PC-3 (cell line): Measurements from ENCODE around the gene ZNF425. TPM values are rescaled to one million over a fixed set of nuclear protein-coding genes. Genes with fewer than 3 reads are reported as not detected.
"Not testable (repeated sequence)": the region's sequence is repeated elsewhere in the genome, so short reads cannot be mapped to it uniquely, and the experiment has no call there.

Experiments used
- ATAC-seq: fragments of 200-7000 bp; cut with Tn5 transposase; 2 replicates; pipeline ENCODE4 v1.9.1; 2020; ENCODE audit warnings: mild to moderate bottlenecking, moderate library complexity
- BruUV-seq: library from RNA; stranded (reverse); fragments of 400-500 nt; replicated peaks from 2 replicates; lab custom pipeline; 2021; lab: Mats Ljungman, UMichigan
- CTCF ChIA-PET: fragments of 300-600 bp; sonication (Branson Sonifier 250); formaldehyde crosslinking; loops from one replicate; lab custom pipeline; 2022; ENCODE audit warnings: antibody characterized with exemption; lab: Charles Lee
- POLR2A ChIA-PET: fragments of 300-600 bp; sonication (Branson Sonifier 250); formaldehyde crosslinking; loops from one replicate; lab custom pipeline; 2022; ENCODE audit warnings: antibody characterized with exemption; ENCODE audit not compliant: unreplicated experiment; lab: Charles Lee
- DNase-seq: peaks from one replicate; pipeline ENCODE4 v3.0.0-alpha.2; 2015
- H2AFZ ChIP-seq: fragments of 300-600 bp; sonication (generic); 2 replicates; pipeline ENCODE4 v1.6.0; 2016; ENCODE audit warnings: antibody characterized with exemption, low read length
- H3F3A ChIP-seq: fragments of 300-600 bp; sonication (generic); one replicate; pipeline ENCODE4 v1.6.0; 2017; ENCODE audit warnings: antibody characterized with exemption, low read length, control low read depth, mild to moderate bottlenecking; ENCODE audit not compliant: unreplicated experiment
- H3K27ac ChIP-seq: fragments of 300-600 bp; sonication (generic); 2 replicates; pipeline ENCODE4 v1.5.1; 2016; ENCODE audit warnings: mild to moderate bottlenecking, low read length
- H3K27me3 ChIP-seq: fragments of 300-600 bp; sonication (generic); 2 replicates; pipeline ENCODE4 v1.6.1; 2016; ENCODE audit warnings: low read length, mixed read lengths
- H3K36me3 ChIP-seq: fragments of 300-600 bp; sonication (generic); 2 replicates; pipeline ENCODE4 v1.6.1; 2016; ENCODE audit warnings: low read depth, mixed run types, low read length, mixed read lengths
- H3K4me1 ChIP-seq: fragments of 300-600 bp; sonication (generic); 2 replicates; pipeline ENCODE4 v1.5.1; 2016; ENCODE audit warnings: low read length; ENCODE audit not compliant: insufficient read depth
- H3K4me2 ChIP-seq: fragments of 300-600 bp; sonication (generic); 2 replicates; pipeline ENCODE4 v1.6.0; 2016; ENCODE audit warnings: low read length
- H3K4me3 ChIP-seq: fragments of 300-600 bp; sonication (generic); 2 replicates; pipeline ENCODE4 v1.5.1; 2016; ENCODE audit warnings: mild to moderate bottlenecking, low read length, mixed read lengths
- H3K79me2 ChIP-seq: fragments of 300-600 bp; sonication (generic); 2 replicates; pipeline ENCODE4 v1.6.1; 2017; ENCODE audit warnings: low read length, mixed read lengths
- H3K9ac ChIP-seq: fragments of 300-600 bp; sonication (generic); 2 replicates; pipeline ENCODE4 v1.6.0; 2016; ENCODE audit warnings: mild to moderate bottlenecking, low read length
- H3K9me2 ChIP-seq: fragments of 300-600 bp; sonication (generic); replicated peaks from 2 replicates; pipeline ENCODE4 v1.6.1; 2016; ENCODE audit warnings: mixed run types, low read length, mixed read lengths
- H3K9me3 ChIP-seq: fragments of 300-600 bp; sonication (generic); 2 replicates; pipeline ENCODE4 v1.6.1; 2016; ENCODE audit warnings: low read length, mixed read lengths
- H4K20me1 ChIP-seq: fragments of 300-600 bp; sonication (generic); 2 replicates; pipeline ENCODE4 v1.6.1; 2016; ENCODE audit warnings: low read length, mixed read lengths
- EZH2 ChIP-seq: fragments of 300-600 bp; sonication (generic); IDR thresholded peaks from one replicate; pipeline ENCODE4 v1.6.1; 2017; ENCODE audit warnings: antibody characterized with exemption, mild to moderate bottlenecking, low read length; ENCODE audit not compliant: unreplicated experiment
- EZH2phosphoT487 ChIP-seq: fragments of 300-600 bp; sonication (generic); IDR thresholded peaks from 2 replicates; pipeline ENCODE4 v1.6.1; 2018; ENCODE audit warnings: mild to moderate bottlenecking, antibody characterized with exemption, low read length, borderline replicate concordance
- intact Hi-C: fragments of 100-400 bp; cut with micrococcal nuclease; formaldehyde crosslinking; loops from 2 replicates; pipeline ENCODE4 v1.9.0; 2023
- total RNA-seq: library from RNA; depleted of rRNA; stranded (reverse); fragments of >200 nt; gene quantifications from 2 replicates; pipeline ENCODE4 v1.2.3, GENCODE V29; 2014
- TF ChIP-seq, protein P1 (sequence below): fragments of 300-600 bp; sonication (generic); conservative IDR thresholded peaks from 2 replicates; pipeline ENCODE4 v1.5.1; 2017; ENCODE audit warnings: antibody characterized with exemption, low read depth, mild to moderate bottlenecking, low read length

ZNF425 gene
- total RNA-seq, 1 experiment from 2014 or later: 1.6 TPM

DNA sequence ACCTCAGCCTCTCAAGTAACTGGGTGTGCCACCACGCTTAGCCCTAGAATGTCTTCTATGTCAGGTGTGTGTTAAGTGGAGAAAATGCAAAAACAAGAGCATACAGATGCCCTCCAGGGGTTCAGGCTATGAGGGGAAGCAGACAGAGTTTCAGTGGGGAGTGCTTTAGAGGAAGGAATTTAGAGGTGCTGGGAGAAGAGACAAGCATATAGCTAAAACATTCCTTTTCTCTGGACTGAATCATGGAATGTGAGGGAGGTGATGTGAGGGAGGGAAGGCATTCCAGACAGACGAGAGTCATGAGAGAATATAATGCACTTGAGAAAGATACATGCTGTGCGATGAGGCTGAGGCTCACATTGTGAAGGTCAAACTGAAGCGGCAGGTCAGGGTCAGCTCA lies 29.0 kb downstream of the ZNF425 start:
- Histone ChIP-seq H2AFZ (no peak overlapping the region), H3K4me2 (no peak overlapping the region), H3K9me2 (no peaks in the 10 kb centered on the region), H3K9ac (no peak overlapping the region), H3K27me3 (no peaks in the 10 kb centered on the region), H3K36me3 (no peaks in the 10 kb centered on the region), H4K20me1 (no peaks in the 10 kb centered on the region), H3K27ac (no peak overlapping the region), H3K79me2 (no peaks in the 10 kb centered on the region), H3K9me3 (no peaks in the 10 kb centered on the region), H3K4me3 (no peak overlapping the region), H3F3A (no peaks in the 10 kb centered on the region), H3K4me1 (no peaks in the 10 kb centered on the region)
- intact Hi-C loops: no loop called here
- TF ChIP-seq, protein P1, sequence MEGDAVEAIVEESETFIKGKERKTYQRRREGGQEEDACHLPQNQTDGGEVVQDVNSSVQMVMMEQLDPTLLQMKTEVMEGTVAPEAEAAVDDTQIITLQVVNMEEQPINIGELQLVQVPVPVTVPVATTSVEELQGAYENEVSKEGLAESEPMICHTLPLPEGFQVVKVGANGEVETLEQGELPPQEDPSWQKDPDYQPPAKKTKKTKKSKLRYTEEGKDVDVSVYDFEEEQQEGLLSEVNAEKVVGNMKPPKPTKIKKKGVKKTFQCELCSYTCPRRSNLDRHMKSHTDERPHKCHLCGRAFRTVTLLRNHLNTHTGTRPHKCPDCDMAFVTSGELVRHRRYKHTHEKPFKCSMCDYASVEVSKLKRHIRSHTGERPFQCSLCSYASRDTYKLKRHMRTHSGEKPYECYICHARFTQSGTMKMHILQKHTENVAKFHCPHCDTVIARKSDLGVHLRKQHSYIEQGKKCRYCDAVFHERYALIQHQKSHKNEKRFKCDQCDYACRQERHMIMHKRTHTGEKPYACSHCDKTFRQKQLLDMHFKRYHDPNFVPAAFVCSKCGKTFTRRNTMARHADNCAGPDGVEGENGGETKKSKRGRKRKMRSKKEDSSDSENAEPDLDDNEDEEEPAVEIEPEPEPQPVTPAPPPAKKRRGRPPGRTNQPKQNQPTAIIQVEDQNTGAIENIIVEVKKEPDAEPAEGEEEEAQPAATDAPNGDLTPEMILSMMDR: no peak
- TF ChIP-seq EZH2phosphoT487 (no peak), EZH2 (no peak)
- CTCF ChIA-PET: no interaction called here
- ATAC-seq: no peak
- BruUV-seq: no TSS peak
- DNase-seq: no peak
- POLR2A ChIA-PET: no interaction called here

DNA sequence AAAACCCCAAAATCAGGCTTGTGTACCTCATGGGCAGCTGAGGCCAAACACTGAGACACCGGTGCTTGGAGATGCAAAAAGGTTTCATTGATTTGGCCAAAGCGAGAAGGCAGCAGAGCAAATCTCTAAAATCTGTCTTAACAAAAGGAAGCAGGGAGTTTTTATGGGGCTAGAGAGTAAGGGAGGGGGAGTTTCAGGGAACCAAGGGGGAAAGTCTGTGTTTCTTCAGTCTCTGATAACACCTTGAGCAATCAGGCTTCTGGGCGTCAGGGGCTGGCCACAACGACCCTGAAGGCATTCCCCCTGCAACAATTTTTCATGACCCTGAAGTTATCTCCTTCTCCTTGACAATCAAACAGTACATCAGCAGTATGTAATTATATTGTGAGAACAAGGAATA lies 32.9 kb downstream of the ZNF425 start:
- H3F3A ChIP-seq: no peaks in the 10 kb centered on the region
- intact Hi-C loops: no loop called here
- H4K20me1 ChIP-seq: no peaks in the 10 kb centered on the region
- no peaks in the 10 kb centered on the region for H3K27me3 ChIP-seq
- no peak overlapping the region for H2AFZ ChIP-seq
- no peak overlapping the region for H3K4me2 ChIP-seq
- no peaks in the 10 kb centered on the region for H3K9me2 ChIP-seq
- TF ChIP-seq, protein P1: no peak
- no peak for TF ChIP-seq EZH2phosphoT487
- no peak for TF ChIP-seq EZH2
- ATAC-seq (no peak), DNase-seq (no peak)
- H3K9ac ChIP-seq: no peak overlapping the region
- H3K4me1 ChIP-seq: no peaks in the 10 kb centered on the region
- ChIA-PET POLR2A (no interaction called here), CTCF (no interaction called here)
- H3K36me3 ChIP-seq: no peaks in the 10 kb centered on the region
- BruUV-seq: no TSS peak
- H3K4me3 ChIP-seq: no peak overlapping the region
- peaks cover 22% of the 10 kb centered on the region for H3K79me2 ChIP-seq
- H3K27ac ChIP-seq: no peak overlapping the region
- H3K9me3 ChIP-seq: no peaks in the 10 kb centered on the region

DNA sequence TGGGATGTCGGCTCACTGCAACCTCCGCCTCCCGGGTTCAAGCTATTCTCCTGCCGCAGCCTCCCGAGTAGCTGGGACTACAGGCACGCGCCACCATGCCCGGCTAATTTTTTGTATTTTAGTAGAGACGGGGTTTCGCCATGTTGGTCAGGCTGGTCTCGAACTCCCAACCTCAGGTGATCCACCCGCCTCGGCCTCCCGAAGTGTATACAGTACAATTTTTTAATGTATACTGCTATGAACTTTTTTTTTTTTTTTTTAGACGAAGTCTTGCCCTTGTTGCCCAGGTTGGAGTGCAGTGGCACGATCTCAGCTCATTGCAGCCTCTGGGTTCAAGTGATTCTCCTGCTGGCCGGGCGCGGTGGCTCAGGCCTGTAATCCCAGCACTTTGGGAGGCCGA lies 33.9 kb downstream of the ZNF425 start:
- BruUV-seq, H4K20me1 ChIP-seq, H3K36me3 ChIP-seq, POLR2A ChIA-PET, H3K4me1 ChIP-seq, H3K9ac ChIP-seq, H3K27ac ChIP-seq, H2AFZ ChIP-seq, H3K9me3 ChIP-seq, DNase-seq, intact Hi-C loops, H3K4me2 ChIP-seq, H3K27me3 ChIP-seq, H3F3A ChIP-seq, H3K4me3 ChIP-seq, H3K9me2 ChIP-seq, ATAC-seq: not testable (repeated sequence)
- H3K79me2 ChIP-seq: peaks cover 32% of the 10 kb centered on the region
- CTCF ChIA-PET: interaction anchor here (0.6 kb wide), 1 partner anchor 55 kb away, joined by 3 read pairs; the partner anchor contains the start of gene ZNF398
